Calu3 (cell line): ENCODE results near the gene CHI3L2. TPM values are rescaled to one million over a fixed set of nuclear protein-coding genes. Genes with fewer than 3 reads are reported as not detected.

Experiments used
- BruUV-seq: library from RNA; stranded (reverse); fragments of 400-500 nt; replicated peaks from 2 replicates; lab custom pipeline; 2021; lab: Mats Ljungman, UMichigan
- CTCF ChIA-PET: fragments of 300-600 bp; sonication (Branson Sonifier 250); formaldehyde crosslinking; loops from one replicate; lab custom pipeline; 2022; ENCODE audit warnings: antibody characterized with exemption; lab: Charles Lee
- DNase-seq: peaks from one replicate; pipeline ENCODE4 v3.0.0; 2022
- H3K27ac Mint-ChIP-seq: one replicate; pipeline ENCODE4 v1.8.0; 2022; ENCODE audit warnings: mixed read lengths; ENCODE audit not compliant: unreplicated experiment
- H3K27me3 Mint-ChIP-seq: one replicate; pipeline ENCODE4 v1.8.0; 2022; ENCODE audit warnings: mixed read lengths; ENCODE audit not compliant: unreplicated experiment
- H3K36me3 Mint-ChIP-seq: one replicate; pipeline ENCODE4 v1.8.0; 2022; ENCODE audit warnings: mild to moderate bottlenecking, moderate library complexity, mixed read lengths; ENCODE audit not compliant: insufficient read depth, unreplicated experiment
- H3K4me1 Mint-ChIP-seq: one replicate; pipeline ENCODE4 v1.8.0; 2022; ENCODE audit warnings: mild to moderate bottlenecking, low read depth, mixed read lengths; ENCODE audit not compliant: unreplicated experiment
- H3K4me3 Mint-ChIP-seq: one replicate; pipeline ENCODE4 v1.8.0; 2022; ENCODE audit warnings: mild to moderate bottlenecking, low read depth, moderate library complexity, mixed read lengths; ENCODE audit not compliant: unreplicated experiment
- H3K9me3 Mint-ChIP-seq: one replicate; pipeline ENCODE4 v1.8.0; 2022; ENCODE audit warnings: low read depth, mixed read lengths; ENCODE audit not compliant: unreplicated experiment
- intact Hi-C: fragments of 100-400 bp; cut with micrococcal nuclease; formaldehyde crosslinking; loops from one replicate; pipeline ENCODE4 v1.10.0; 2022; ENCODE audit not compliant: unreplicated experiment
- total RNA-seq: library from RNA; stranded (reverse); gene quantifications from 2 replicates; pipeline ENCODE4 v1.2.3, GENCODE V29; 2022
- TF ChIP-seq, protein P1 (sequence below): fragments of 200-600 bp; IDR thresholded peaks from one replicate; pipeline ENCODE4 v1.8.0; 2022; ENCODE audit warnings: antibody characterized with exemption; ENCODE audit not compliant: unreplicated experiment

CHI3L2 gene
- total RNA-seq, 1 experiment from 2014 or later, result 0.52 TPM

DNA sequence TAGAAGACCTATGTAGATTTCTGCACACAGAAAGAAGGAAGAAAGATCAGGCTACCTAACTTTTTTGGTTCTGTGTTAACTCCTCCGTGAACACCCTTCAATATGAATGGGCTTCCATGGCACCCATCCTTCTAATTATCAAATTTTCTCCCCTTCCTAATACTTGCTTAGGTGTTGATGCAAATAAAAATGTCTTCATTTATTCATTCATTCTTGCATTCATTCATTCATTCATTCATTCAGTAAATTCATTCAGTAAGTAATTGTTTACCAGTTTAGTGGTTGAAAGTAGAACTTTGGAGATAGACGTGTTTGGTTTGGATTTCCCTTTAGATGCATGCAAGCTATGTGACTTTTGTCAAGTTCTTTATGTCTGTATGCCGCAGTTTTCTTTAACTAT lies 4.6 kb downstream of the CHI3L2 start:
- Mint-ChIP-seq H3K9me3 (no peaks in the 10 kb centered on the region), H3K4me3 (no peak overlapping the region), H3K36me3 (no peaks in the 10 kb centered on the region), H3K4me1 (peaks cover 32% of the 10 kb centered on the region), H3K27me3 (no peaks in the 10 kb centered on the region), H3K27ac (no peak overlapping the region)
- TF ChIP-seq, protein P1, sequence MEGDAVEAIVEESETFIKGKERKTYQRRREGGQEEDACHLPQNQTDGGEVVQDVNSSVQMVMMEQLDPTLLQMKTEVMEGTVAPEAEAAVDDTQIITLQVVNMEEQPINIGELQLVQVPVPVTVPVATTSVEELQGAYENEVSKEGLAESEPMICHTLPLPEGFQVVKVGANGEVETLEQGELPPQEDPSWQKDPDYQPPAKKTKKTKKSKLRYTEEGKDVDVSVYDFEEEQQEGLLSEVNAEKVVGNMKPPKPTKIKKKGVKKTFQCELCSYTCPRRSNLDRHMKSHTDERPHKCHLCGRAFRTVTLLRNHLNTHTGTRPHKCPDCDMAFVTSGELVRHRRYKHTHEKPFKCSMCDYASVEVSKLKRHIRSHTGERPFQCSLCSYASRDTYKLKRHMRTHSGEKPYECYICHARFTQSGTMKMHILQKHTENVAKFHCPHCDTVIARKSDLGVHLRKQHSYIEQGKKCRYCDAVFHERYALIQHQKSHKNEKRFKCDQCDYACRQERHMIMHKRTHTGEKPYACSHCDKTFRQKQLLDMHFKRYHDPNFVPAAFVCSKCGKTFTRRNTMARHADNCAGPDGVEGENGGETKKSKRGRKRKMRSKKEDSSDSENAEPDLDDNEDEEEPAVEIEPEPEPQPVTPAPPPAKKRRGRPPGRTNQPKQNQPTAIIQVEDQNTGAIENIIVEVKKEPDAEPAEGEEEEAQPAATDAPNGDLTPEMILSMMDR, result no peak
- BruUV-seq, result no TSS peak
- no peak for DNase-seq
- CTCF ChIA-PET, result no interaction called here
- intact Hi-C loops, result no loop called here

DNA sequence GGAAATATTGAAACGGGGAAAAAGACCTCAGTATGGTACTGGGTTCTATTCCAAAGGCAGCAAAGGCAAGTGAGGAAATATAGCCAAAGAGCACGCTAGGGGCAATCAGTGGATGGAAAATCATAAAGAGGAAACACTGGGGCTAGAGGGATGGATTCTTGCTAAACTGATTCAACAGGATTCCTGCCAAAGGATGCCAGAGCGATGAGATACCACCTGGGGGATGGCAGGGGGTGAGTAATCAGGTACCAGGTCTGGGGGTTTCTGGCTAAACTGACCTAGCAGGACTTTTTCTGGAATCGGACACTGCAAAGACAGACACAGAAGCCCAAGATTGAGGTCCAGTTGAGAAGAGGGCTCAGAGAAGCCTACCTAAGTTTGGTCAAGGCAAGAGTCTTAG lies 6.7 kb downstream of the CHI3L2 start:
- no peaks in the 10 kb centered on the region for H3K36me3 Mint-ChIP-seq
- no peak overlapping the region for H3K27ac Mint-ChIP-seq
- intact Hi-C loops, result no loop called here
- TF ChIP-seq, protein P1, result no peak
- no peaks in the 10 kb centered on the region for H3K9me3 Mint-ChIP-seq
- DNase-seq, result no peak
- CTCF ChIA-PET, result no interaction called here
- peaks cover 31% of the 10 kb centered on the region for H3K4me1 Mint-ChIP-seq
- no peaks in the 10 kb centered on the region for H3K27me3 Mint-ChIP-seq
- no peak overlapping the region for H3K4me3 Mint-ChIP-seq
- BruUV-seq, result no TSS peak

DNA sequence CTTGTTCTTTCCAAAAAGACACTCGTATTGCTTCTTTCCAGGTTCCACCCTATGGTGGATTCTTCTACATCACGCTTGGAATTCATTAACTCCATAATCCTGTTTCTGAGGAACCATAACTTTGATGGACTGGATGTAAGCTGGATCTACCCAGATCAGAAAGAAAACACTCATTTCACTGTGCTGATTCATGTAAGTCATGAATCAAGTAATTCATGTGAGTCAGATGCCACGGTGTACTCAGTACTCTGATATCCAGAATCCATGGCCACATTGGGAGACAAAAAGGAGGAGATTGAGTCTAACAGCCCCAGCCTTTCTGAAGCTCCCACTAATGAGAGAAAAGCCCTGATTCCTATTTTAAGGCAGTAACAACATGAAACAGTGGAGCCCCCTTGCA lies 7.4 kb downstream of the CHI3L2 start:
- H3K9me3 Mint-ChIP-seq, result no peaks in the 10 kb centered on the region
- no peak for DNase-seq
- H3K4me1 Mint-ChIP-seq, result peaks cover 27% of the 10 kb centered on the region
- H3K27me3 Mint-ChIP-seq, result no peaks in the 10 kb centered on the region
- intact Hi-C loops, result no loop called here
- BruUV-seq, result no TSS peak
- no peaks in the 10 kb centered on the region for H3K36me3 Mint-ChIP-seq
- TF ChIP-seq, protein P1, result no peak
- CTCF ChIA-PET, result no interaction called here
- H3K4me3 Mint-ChIP-seq, result no peak overlapping the region
- no peak overlapping the region for H3K27ac Mint-ChIP-seq

DNA sequence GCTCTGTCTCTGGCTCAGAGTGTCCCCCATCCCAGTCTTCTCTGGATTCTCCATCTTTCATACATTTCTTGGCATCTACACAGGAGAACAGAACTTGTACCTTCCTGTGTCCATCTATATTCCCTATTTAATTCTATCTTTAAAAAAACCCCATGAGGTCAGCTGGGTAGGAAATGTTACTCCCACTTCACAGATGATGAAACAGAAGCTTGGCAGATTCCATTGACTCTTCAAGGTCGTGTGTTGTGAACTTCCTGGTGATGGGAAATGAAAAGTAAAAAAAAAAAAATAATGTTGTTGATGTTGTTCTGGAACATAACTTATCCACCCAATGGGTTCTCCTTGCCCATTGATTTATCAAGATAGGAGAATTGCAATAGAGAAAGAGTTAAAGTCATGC lies 8.9 kb downstream of the CHI3L2 start:
- Mint-ChIP-seq H3K36me3 (no peaks in the 10 kb centered on the region), H3K4me1 (peaks cover 22% of the 10 kb centered on the region), H3K4me3 (no peak overlapping the region), H3K9me3 (peaks cover 3% of the 10 kb centered on the region), H3K27me3 (no peaks in the 10 kb centered on the region), H3K27ac (no peak overlapping the region)
- no peak for DNase-seq
- TF ChIP-seq, protein P1, result no peak
- CTCF ChIA-PET, result no interaction called here
- intact Hi-C loops, result no loop called here
- no TSS peak for BruUV-seq
